DND-41 (cell line): Measurements from ENCODE around the gene HOXB4.

Experiments
- ATAC-seq: fragments of 200-7000 bp; cut with Tn5 transposase; 3 replicates; pipeline ENCODE4 v1.9.1; 2021; ENCODE audit warnings: low read depth; ENCODE audit not compliant: insufficient read depth
- DNase-seq: peaks from one replicate; pipeline ENCODE4 v3.0.0-alpha.2; 2020
- H2AFZ ChIP-seq: 2 replicates; pipeline ENCODE4 v1.6.0; 2012; ENCODE audit warnings: low read depth, low read length
- H3K27ac ChIP-seq: 2 replicates; pipeline ENCODE4 v1.5.1; 2012; ENCODE audit warnings: low read length, inconsistent platforms
- H3K27me3 ChIP-seq: fragments of 200-600 bp; sonication (generic); 2 replicates; pipeline ENCODE4 v1.6.0; 2012; ENCODE audit warnings: low read length, mild to moderate bottlenecking, inconsistent platforms; ENCODE audit not compliant: insufficient read depth, poor library complexity
- H3K36me3 ChIP-seq: 2 replicates; pipeline ENCODE4 v1.5.1; 2012; ENCODE audit warnings: low read length, inconsistent platforms; ENCODE audit not compliant: insufficient read depth
- H3K4me1 ChIP-seq: 2 replicates; pipeline ENCODE4 v1.5.1; 2012; ENCODE audit warnings: mild to moderate bottlenecking, low read length; ENCODE audit not compliant: insufficient read depth
- H3K4me2 ChIP-seq: 2 replicates; pipeline ENCODE4 v1.6.0; 2012; ENCODE audit warnings: mild to moderate bottlenecking, moderate library complexity, low read length, inconsistent platforms; ENCODE audit not compliant: insufficient read depth
- H3K4me3 ChIP-seq, 2 experiments: fragments of 200-600 bp in 1 of 2; shearing (Covaris generic) in 1 of 2; 2 replicates each; pipeline ENCODE4 v1.5.1; 2012 to 2016; ENCODE audit warnings: inconsistent platforms in 2 of 2, low read length in 2 of 2, mild to moderate bottlenecking in 2 of 2, low read depth in 1 of 2, moderate library complexity in 1 of 2
- H3K79me2 ChIP-seq: 2 replicates; pipeline ENCODE4 v1.6.0; 2012; ENCODE audit warnings: low read length, inconsistent platforms; ENCODE audit not compliant: insufficient read depth
- H3K9ac ChIP-seq: 2 replicates; pipeline ENCODE4 v1.6.0; 2012; ENCODE audit warnings: low read depth, mild to moderate bottlenecking, inconsistent platforms, low read length, moderate library complexity
- H3K9me3 ChIP-seq: 2 replicates; pipeline ENCODE4 v1.5.1; 2012; ENCODE audit warnings: low read length, moderate library complexity, mild to moderate bottlenecking, inconsistent platforms; ENCODE audit not compliant: insufficient read depth, severe bottlenecking
- H4K20me1 ChIP-seq: 2 replicates; pipeline ENCODE4 v1.6.0; 2012; ENCODE audit warnings: low read length; ENCODE audit not compliant: insufficient read depth
- EZH2 ChIP-seq: IDR thresholded peaks from 3 replicates; pipeline ENCODE4 v1.6.1; 2012; ENCODE audit warnings: borderline replicate concordance, low read depth, mild to moderate bottlenecking, moderate library complexity, low read length, inconsistent platforms; ENCODE audit not compliant: severe bottlenecking
- TF ChIP-seq, protein P1 (sequence below): IDR thresholded peaks from 2 replicates; pipeline ENCODE4 v1.5.1; 2012; ENCODE audit warnings: borderline replicate concordance, low read length, moderate library complexity, mild to moderate bottlenecking; ENCODE audit not compliant: poor library complexity, severe bottlenecking; ENCODE audit errors: extremely low read depth

Gene HOXB4

DNA sequence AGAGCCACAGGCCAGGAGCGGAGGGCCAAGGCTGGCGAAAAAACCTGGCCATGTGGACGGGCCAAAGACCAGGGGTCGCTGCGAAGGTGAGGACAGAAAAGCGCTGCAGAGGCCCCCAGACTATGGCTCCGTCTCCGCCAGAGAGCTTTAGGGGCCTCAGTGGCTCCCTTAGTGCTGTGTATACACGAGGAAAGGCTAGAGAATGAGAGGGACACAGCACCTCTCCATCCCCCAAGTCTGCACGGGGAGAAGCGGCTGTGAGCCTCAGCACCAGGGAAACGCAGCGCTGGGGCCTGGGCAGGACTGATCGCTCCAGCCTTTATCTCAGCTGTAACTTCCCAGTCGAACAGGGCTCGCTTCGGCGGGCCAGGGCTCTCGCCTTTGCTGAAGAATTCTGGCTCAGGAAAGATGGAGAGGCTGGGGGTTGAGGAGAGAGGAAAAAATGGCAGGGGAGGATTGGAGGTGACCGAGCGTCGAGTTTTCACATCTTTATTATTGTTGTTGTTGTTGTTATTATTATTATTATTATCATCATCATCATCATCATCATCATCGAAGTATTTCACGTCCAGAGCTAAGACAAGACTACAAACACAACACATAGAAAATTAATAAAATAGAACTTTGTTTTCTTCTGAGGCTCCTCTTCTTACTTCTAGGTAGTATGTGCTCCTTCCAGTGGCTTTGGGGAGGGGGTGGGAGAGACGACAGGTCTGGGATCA lies 17.3 kb upstream of the HOXB4 start:
- Histone ChIP-seq H3K4me2 (no peak overlapping the region), H3K79me2 (no peaks in the 10 kb centered on the region), H3K4me3 (no peak overlapping the region), H3K9me3 (no peaks in the 10 kb centered on the region), H3K9ac (no peak overlapping the region), H3K27me3 (peaks cover 3% of the 10 kb centered on the region), H2AFZ (no peak overlapping the region), H3K27ac (no peak overlapping the region), H3K36me3 (no peaks in the 10 kb centered on the region), H4K20me1 (no peaks in the 10 kb centered on the region), H3K4me1 (no peaks in the 10 kb centered on the region)
- no peak for DNase-seq
- no peak for ATAC-seq
- no peak for TF ChIP-seq EZH2
- TF ChIP-seq, protein P1, sequence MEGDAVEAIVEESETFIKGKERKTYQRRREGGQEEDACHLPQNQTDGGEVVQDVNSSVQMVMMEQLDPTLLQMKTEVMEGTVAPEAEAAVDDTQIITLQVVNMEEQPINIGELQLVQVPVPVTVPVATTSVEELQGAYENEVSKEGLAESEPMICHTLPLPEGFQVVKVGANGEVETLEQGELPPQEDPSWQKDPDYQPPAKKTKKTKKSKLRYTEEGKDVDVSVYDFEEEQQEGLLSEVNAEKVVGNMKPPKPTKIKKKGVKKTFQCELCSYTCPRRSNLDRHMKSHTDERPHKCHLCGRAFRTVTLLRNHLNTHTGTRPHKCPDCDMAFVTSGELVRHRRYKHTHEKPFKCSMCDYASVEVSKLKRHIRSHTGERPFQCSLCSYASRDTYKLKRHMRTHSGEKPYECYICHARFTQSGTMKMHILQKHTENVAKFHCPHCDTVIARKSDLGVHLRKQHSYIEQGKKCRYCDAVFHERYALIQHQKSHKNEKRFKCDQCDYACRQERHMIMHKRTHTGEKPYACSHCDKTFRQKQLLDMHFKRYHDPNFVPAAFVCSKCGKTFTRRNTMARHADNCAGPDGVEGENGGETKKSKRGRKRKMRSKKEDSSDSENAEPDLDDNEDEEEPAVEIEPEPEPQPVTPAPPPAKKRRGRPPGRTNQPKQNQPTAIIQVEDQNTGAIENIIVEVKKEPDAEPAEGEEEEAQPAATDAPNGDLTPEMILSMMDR, result no peak

DNA sequence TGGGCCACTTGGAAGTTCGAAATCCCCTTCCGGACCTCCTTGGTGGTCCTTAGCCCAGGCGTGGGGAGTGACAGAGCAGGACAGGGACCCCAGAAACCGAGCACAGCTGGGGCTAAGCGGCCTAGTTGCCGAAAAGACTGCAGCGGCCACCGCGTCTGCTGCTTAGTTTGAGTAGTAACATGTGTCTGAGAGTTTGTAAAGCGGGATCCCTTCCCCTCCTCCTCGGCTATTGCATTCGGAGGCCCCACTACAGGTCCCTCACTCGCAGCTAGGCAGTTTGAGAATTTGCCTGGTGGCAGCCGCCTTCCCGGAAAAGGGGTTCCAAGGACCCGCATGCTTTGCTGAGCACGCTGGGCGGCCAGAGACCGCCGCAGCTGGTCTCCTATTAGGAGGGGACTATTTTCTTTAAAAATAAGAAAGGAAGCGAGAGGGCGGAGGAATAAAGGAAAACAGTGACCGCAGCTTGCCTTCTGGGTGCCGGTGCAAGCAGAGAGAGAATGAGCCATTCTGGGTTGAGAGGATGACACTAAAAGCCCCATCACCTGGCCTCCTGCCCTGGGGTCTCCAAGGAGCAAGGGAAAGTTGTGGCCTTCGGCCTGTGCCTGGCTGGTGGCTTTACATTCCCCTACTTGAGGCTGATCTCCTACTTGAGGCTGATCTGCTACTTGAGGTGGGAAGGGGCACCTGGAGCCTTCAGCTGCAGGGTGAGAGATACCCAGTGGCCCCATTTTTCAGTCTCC lies 16.6 kb upstream of the HOXB4 start:
- no peak overlapping the region for H3K27ac ChIP-seq
- DNase-seq, result no peak

DNA sequence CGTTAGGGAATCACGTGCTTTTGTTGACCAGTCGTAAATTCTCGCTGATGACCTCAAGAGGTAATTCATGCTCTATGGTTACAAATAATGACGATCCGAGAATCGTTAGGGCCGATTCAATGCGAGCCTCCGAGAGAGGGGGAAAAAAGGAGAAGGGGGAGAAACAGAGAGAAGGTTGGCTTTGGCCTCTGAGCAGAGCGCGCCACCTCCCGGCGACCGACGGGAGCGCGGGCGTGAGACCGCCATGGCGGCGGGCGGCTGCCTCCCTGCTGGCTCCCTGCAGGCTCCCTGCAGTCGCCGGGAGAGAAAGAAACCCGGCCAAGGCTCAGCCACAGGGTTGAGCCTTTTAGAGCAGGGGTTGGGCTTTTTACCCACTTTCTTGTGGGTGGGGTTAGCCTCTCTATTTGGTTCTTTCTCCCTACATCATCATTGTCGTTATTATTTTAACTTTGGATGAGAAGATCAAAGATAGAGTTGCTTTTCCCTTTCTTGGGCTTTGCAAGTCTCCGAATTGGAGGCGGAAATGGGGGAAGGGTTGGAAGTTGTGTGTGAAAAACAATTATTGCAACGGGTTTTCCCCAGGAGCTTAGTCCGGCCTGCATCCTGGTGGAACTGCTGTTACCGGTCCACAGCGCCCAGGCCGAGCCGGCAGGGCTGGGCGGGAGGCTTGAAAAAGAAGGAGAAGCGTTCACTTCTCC lies 15.8 kb upstream of the HOXB4 start:
- Histone ChIP-seq H3K9ac (no peak overlapping the region), H3K4me1 (no peaks in the 10 kb centered on the region), H4K20me1 (no peaks in the 10 kb centered on the region), H3K27me3 (peaks cover 15% of the 10 kb centered on the region), H3K36me3 (no peaks in the 10 kb centered on the region), H3K4me2 (no peak overlapping the region), H3K9me3 (no peaks in the 10 kb centered on the region), H2AFZ (no peak overlapping the region), H3K27ac (no peak overlapping the region), H3K79me2 (no peaks in the 10 kb centered on the region), H3K4me3 (no peak overlapping the region)
- DNase-seq (peak; percentile 63), ATAC-seq (peak; percentile 79)
- TF ChIP-seq, protein P1, result peak; percentile 80
- no peak for TF ChIP-seq EZH2

More for the DNA sequence above, 16.6 kb upstream of the HOXB4 start:
- Histone ChIP-seq H3K9ac (no peak overlapping the region), H3K4me3 (no peak overlapping the region), H3K27me3 (peaks cover 8% of the 10 kb centered on the region), H3K79me2 (no peaks in the 10 kb centered on the region), H3K36me3 (no peaks in the 10 kb centered on the region), H3K4me1 (no peaks in the 10 kb centered on the region), H4K20me1 (no peaks in the 10 kb centered on the region), H2AFZ (no peak overlapping the region), H3K9me3 (no peaks in the 10 kb centered on the region), H3K4me2 (no peak overlapping the region)
- TF ChIP-seq, protein P1, result no peak
- TF ChIP-seq EZH2, result no peak
- no peak for ATAC-seq
